Loucy (cell line): ENCODE results near the gene EIF4G3.

Source experiments
- EZH2phosphoT487 ChIP-seq: fragments of 200-600 bp; IDR thresholded peaks from 2 replicates; pipeline ENCODE4 v1.6.1; 2018; ENCODE audit warnings: antibody characterized with exemption, mild to moderate bottlenecking, moderate library complexity, borderline replicate concordance
- TF ChIP-seq, protein P1 (sequence below): fragments of 200-600 bp; sonication (generic); conservative IDR thresholded peaks from 2 replicates; pipeline ENCODE4 v1.5.1; 2014; ENCODE audit warnings: mild to moderate bottlenecking, antibody characterized with exemption, low read length

DNA sequence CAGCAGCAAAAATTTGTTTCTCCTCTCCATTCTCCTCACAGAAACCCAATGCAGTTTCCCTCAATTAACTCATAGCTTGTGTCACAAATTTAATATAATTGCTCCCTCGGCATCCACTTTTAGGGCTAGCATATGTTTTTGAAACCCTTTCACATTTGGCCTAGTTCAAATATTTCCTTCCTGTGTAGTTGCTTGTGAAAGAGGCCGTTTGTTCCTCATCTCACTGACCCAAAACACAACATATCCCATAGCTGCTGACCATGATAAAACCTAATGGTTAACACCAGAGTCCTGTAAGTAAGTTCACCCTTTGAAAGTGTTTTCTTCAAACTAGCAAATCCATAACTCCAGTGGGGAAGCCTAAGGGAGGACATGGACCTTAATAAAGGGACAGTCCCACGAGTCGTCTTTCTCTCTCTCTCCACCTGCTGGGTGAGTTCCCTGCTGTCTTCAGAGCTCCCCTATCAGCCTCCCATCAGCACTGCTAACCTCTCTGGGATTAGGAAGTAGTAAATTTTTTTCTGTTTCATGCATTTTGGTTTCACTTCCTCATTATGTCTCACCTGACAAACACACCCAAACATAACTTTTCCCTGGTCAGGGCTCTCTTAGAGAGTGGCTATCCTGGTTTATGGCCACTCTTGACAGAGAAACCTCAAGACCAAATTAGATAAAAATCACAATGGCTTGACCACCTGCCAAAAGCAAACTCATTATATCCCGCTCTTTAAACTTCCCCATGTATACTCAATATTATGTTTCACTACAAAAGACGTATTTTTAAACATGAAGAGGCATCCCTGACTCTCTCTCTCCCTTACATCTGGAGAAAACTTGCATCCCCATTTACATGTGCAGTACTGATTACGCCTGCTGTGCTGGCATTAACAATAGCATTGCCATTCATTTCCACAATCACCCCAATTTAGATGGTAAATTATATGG, 211.9 kb downstream of the EIF4G3 start:
- TF ChIP-seq, protein P1, sequence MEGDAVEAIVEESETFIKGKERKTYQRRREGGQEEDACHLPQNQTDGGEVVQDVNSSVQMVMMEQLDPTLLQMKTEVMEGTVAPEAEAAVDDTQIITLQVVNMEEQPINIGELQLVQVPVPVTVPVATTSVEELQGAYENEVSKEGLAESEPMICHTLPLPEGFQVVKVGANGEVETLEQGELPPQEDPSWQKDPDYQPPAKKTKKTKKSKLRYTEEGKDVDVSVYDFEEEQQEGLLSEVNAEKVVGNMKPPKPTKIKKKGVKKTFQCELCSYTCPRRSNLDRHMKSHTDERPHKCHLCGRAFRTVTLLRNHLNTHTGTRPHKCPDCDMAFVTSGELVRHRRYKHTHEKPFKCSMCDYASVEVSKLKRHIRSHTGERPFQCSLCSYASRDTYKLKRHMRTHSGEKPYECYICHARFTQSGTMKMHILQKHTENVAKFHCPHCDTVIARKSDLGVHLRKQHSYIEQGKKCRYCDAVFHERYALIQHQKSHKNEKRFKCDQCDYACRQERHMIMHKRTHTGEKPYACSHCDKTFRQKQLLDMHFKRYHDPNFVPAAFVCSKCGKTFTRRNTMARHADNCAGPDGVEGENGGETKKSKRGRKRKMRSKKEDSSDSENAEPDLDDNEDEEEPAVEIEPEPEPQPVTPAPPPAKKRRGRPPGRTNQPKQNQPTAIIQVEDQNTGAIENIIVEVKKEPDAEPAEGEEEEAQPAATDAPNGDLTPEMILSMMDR, result 0 out of 2 replicates have a peak, but pooled peaks have one; percentile 11
- no peak for TF ChIP-seq EZH2phosphoT487
